Heart right ventricle (tissue), 16 donors: ENCODE results near the gene RAX. TPM values are rescaled to one million over a fixed set of nuclear protein-coding genes. Genes with fewer than 3 reads are reported as not detected.

ENCODE experiments used
- ATAC-seq, 8 donors: fragments of 200-7000 bp; cut with Tn5 transposase; one replicate each; pipeline ENCODE4 v1.9.1; 2020; ENCODE audit warnings: mild to moderate bottlenecking in 8 of 8, moderate library complexity in 8 of 8, moderate number of reproducible peaks in 1 of 8
- DNase-seq, 2 donors: peaks; one replicate each; pipeline ENCODE4 v3.0.0-alpha.2; 2020
- H3K27ac ChIP-seq, 10 donors: fragments of 200-600 bp; sonication (generic) in 2 of 10; one replicate each; pipeline versions ENCODE4 v1.5.0 to v1.8.0; 2020 to 2022; ENCODE audit warnings: mild to moderate bottlenecking in 3 of 10
- H3K27me3 ChIP-seq, 7 donors: fragments of 200-600 bp; one replicate each; pipeline ENCODE4 v1.8.0; 2021 to 2022; ENCODE audit warnings: mild to moderate bottlenecking in 2 of 7
- H3K36me3 ChIP-seq, 9 donors: fragments of 200-600 bp; sonication (generic) in 1 of 9; one replicate each; pipeline versions ENCODE4 v1.5.0 to v1.8.0; 2020 to 2022; ENCODE audit warnings: mild to moderate bottlenecking in 2 of 9
- H3K4me1 ChIP-seq, 9 donors: fragments of 200-600 bp; sonication (generic) in 1 of 9; one replicate each; pipeline versions ENCODE4 v1.5.0 to v1.8.0; 2020 to 2022; ENCODE audit warnings: mild to moderate bottlenecking in 4 of 9
- H3K4me3 ChIP-seq, 10 donors: fragments of 200-600 bp; sonication (generic) in 2 of 10; one replicate each; pipeline versions ENCODE4 v1.5.0 to v1.8.0; 2020 to 2022; ENCODE audit warnings: mild to moderate bottlenecking in 7 of 10, moderate library complexity in 2 of 10
- H3K9me3 ChIP-seq, 11 donors: fragments of 200-600 bp in 10 of 11; sonication (generic) in 2 of 11; one replicate each; pipeline versions ENCODE4 v1.5.0 to v1.8.0; 2013 to 2022; ENCODE audit warnings: mild to moderate bottlenecking in 2 of 11, control low read depth in 1 of 11, moderate library complexity in 1 of 11
- CTCF ChIP-seq, 9 donors: fragments of 200-600 bp; sonication (generic) in 2 of 9; IDR thresholded peaks; one replicate each; pipeline versions ENCODE4 v1.5.0 to v1.8.0; 2021 to 2022; ENCODE audit warnings: antibody characterized with exemption in 9 of 9, mild to moderate bottlenecking in 5 of 9, moderate library complexity in 1 of 9
- WGBS, 2 donors: extraction: QIAGEN DNeasy Blood & Tissue Kit; methylation state at CpG; one replicate each; pipeline ENCODE4 v1.1.7; 2013; ENCODE audit warnings: inconsistent platforms in 1 of 2; 5-methylcytosine and 5-hydroxymethylcytosine counted together
- intact Hi-C, 10 donors: fragments of 100-400 bp; cut with DNase I; formaldehyde crosslinking; loops; one replicate each; pipeline versions ENCODE4 v1.11.1 to v1.14.2; 2022
- polyA plus RNA-seq, 2 donors: library from polyadenylated mRNA; stranded (reverse); fragments of 200-250 nt; gene quantifications; one replicate each; pipeline ENCODE4 v1.2.3, GENCODE V29; 2013
- total RNA-seq, 10 donors: library from RNA; stranded (reverse); fragmentation: NEBNext Ultra II Directional in 3 of 10; extraction: Animal tissue kit (Norgen Biotek cat#: 25700) in 3 of 10; gene quantifications; one replicate each; pipeline versions ENCODE4 v1.2.1 to v1.2.4, GENCODE V29; 2021 to 2023
- donor health status: Arrhythmogenic right ventricular cardiomyopathy.
- donor health status: ischemic (EF 13 %, LVEDD 7.1; RV severe dilation, severe dysfunction).
- donor health status: healthy with polysubstance abuse.
- donor health status: DM: no; HTN: yes; CAD: no.
- donor health status: DM: no; HTN: no; CAD: no.
- donor health status: ischemic (EF 25% LVEDD 6.9; RV normal size, moderate dysfunction).
- donor health status: ischemic (EF 25% LVEDD 5.7; RV mildly dilated, moderate dysfunction).
- donor health status: healthy.
- donor health status: DM: yes; HTN: yes; CAD: no.
- donor health status: Ischemic cardiomyopathy.
- donor health status: ischemic (EF 35%, LVEDD 5.7; RV mildly dilated, moderate dysfunction).
- donor health status: nonischemic (EF 11% LVEDD 7.7; RV severe dilation, severe dysfunction).
- donor health status: DM: yes; HTN: yes; CAD: no.
- donor health status: PGD.
- donor health status: ischemic (EF 29% LVEDD 5.4; RV normal size, mild dysfunction).
- donor health status: nonischemic (EF 23%, LVEDD 6.1; RV moderate dilation, normal function).

The RAX gene
- total and polyA plus RNA-seq, 12 donors: not detected

GRCh38 chr18:59238385-59238784 is 34.9 kb downstream of the RAX start:
- peaks cover 0 to 4% (median 0%) of the 10 kb centered on the region in 11 donors for H3K9me3 ChIP-seq
- H3K4me3 ChIP-seq: no peak overlapping the region
- no peaks in the 10 kb centered on the region for H3K36me3 ChIP-seq
- no peak for DNase-seq
- ATAC-seq: no peak
- TF ChIP-seq CTCF (IDR thresholded peaks at IDR 0.05): no peak
- H3K27me3 ChIP-seq: peaks cover 0 to 11% (median under 1%) of the 10 kb centered on the region in 7 donors
- intact Hi-C loops: no loop called here
- H3K4me1 ChIP-seq: no peaks in the 10 kb centered on the region
- H3K27ac ChIP-seq: no peak overlapping the region

GRCh38 chr18:59233017-59233410 is 40.2 kb downstream of the RAX start:
- H3K9me3 ChIP-seq: no peaks in the 10 kb centered on the region
- no peak for DNase-seq

DNA sequence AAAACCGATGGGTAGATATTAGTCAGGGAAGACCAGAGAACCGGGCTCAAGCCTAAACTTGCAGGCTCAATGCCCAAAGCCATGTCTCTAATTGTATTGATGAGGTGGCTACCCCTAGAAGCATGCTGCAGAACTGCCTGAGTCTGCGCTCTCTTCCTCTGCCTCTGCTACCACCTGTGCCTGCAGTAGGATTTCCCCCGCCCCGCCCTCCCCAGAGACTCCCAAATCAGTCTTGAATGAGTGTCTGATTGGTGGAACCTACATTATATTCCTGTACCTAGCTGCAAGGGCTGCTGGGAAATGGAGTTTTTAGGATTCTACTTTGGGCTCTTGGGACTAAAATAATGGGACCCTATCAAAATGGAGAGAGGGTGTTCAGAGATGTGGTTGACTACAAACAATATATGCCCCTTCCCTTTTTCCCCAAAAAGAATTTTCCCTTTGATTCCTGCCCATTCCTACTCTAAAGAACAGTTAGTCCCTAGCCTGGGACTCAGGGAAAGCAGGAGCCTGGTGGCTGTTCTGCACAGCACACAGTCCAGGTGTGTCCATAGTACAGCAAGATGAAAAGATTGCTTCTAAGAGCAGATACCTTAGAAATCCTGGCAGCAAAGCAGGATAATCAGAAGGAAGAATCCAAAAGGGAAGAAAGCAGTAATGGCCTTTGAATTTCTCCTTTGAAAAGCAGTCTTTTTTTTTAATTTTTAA is 40.8 kb downstream of the RAX start:
- 76 to 80% methylated on average over 5 of the region's 5 CpGs for WGBS, 2 donors
- Histone ChIP-seq H3K4me3 (no peak overlapping the region), H3K9me3 (no peaks in the 10 kb centered on the region), H3K27ac (no peak overlapping the region), H3K4me1 (no peaks in the 10 kb centered on the region), H3K36me3 (no peaks in the 10 kb centered on the region), H3K27me3 (peaks cover 0 to 15% (median 0%) of the 10 kb centered on the region in 7 donors)
- ATAC-seq (peak in 1 of 8 donors; percentile 55), DNase-seq (no peak)
- intact Hi-C loops: no loop called here
- no peak for TF ChIP-seq CTCF (IDR thresholded peaks at IDR 0.05)

More at GRCh38 chr18:59233017-59233410, 40.2 kb downstream of the RAX start:
- 86 to 87% methylated on average over 6 of the region's 6 CpGs for WGBS, 2 donors
- Histone ChIP-seq H3K4me3 (no peak overlapping the region), H3K27me3 (peaks cover 0 to 15% (median 0%) of the 10 kb centered on the region in 7 donors), H3K36me3 (no peaks in the 10 kb centered on the region), H3K4me1 (no peaks in the 10 kb centered on the region), H3K27ac (no peak overlapping the region)
- intact Hi-C loops: no loop called here
- ATAC-seq: no peak
- no peak for TF ChIP-seq CTCF (IDR thresholded peaks at IDR 0.05)

DNA sequence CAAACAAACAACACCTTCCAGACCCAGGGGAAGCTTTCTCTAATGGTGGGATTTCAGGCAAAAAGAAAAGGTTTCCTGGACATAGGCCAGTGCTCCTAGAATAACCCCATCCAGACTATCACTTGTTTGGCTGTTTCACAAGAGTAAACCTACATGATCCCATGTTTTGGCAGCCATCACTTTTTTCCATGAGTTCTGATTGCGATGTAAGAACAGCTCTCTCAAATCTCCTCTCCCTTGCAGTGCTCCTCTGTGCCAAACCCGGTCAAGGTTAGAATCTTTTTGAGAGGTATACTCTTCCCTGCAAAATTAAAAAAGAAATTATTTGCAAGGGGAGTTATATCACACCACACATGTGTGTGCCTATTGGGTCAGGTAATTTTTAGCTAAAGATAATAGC is 41.4 kb downstream of the RAX start:
- TF ChIP-seq CTCF (IDR thresholded peaks at IDR 0.05): no peak
- peaks cover 0 to 15% (median 0%) of the 10 kb centered on the region in 7 donors for H3K27me3 ChIP-seq
- no peaks in the 10 kb centered on the region for H3K36me3 ChIP-seq
- WGBS, 2 donors: 36 to 43% methylated on average over 2 of the region's 2 CpGs
- H3K4me1 ChIP-seq: no peaks in the 10 kb centered on the region
- no peak overlapping the region for H3K4me3 ChIP-seq
- H3K27ac ChIP-seq: no peak overlapping the region
- no peaks in the 10 kb centered on the region for H3K9me3 ChIP-seq
- peak in 7 of 8 donors; percentile 34 to 93 (median 76) for ATAC-seq
- DNase-seq: peak in 1 of 2 donors; percentile 24
- intact Hi-C loops: no loop called here
